ENCODE measurements around the gene DTX3. TPM values are rescaled to one million over a fixed set of nuclear protein-coding genes. Genes with fewer than 3 reads are reported as not detected.

DTX3 gene
- total and polyA plus RNA-seq, 2 of the 13 experiments (the other 11 are each of a cell fraction or from before 2014, with no cell fraction given) = 9.0 to 27.2 TPM

DNA sequence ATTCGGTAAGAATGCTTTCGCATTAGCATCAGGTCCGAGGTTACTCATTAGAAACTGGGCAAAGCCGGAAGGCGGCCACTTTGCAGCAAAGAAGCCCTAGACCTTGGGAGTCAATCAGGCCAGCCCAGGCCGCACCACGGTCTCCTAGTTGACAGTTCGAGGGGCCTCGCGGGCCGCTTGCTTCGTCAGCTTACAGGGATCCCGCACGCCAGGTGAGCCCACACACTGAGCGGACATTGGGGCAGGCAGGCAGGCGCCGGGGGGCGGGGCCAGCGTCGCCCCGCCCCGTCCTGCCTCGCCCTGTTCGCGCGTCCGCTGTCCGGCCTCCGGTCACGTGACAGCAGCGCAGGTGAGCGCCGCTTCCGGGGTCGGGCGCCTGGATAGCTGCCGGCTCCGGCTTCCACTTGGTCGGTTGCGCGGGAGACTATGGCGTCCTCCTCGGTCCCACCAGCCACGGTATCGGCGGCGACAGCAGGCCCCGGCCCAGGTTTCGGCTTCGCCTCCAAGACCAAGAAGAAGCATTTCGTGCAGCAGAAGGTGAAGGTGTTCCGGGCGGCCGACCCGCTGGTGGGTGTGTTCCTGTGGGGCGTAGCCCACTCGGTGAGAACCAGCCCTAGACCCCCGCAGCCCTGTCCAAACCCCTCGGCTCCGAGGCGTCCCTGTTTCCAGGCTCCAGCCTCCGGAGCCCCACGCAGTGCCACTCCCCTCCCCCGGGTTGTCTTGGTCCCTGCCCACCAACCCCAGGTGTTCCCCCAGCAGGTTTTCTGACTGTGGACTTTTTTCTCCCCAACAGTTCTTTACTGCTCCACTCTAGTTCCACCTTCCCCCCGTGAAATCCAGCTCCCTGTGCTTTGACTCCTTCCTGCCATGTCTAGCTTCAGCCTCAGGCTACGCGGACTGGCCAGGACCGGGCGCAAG is 13.5 kb upstream of the DTX3 start, which contains the start of gene PIP4K2C (continued):
- TF ChIP-seq, protein P1, sequence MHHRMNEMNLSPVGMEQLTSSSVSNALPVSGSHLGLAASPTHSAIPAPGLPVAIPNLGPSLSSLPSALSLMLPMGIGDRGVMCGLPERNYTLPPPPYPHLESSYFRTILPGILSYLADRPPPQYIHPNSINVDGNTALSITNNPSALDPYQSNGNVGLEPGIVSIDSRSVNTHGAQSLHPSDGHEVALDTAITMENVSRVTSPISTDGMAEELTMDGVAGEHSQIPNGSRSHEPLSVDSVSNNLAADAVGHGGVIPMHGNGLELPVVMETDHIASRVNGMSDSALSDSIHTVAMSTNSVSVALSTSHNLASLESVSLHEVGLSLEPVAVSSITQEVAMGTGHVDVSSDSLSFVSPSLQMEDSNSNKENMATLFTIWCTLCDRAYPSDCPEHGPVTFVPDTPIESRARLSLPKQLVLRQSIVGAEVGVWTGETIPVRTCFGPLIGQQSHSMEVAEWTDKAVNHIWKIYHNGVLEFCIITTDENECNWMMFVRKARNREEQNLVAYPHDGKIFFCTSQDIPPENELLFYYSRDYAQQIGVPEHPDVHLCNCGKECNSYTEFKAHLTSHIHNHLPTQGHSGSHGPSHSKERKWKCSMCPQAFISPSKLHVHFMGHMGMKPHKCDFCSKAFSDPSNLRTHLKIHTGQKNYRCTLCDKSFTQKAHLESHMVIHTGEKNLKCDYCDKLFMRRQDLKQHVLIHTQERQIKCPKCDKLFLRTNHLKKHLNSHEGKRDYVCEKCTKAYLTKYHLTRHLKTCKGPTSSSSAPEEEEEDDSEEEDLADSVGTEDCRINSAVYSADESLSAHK (CRISPR knock-in tag; IDR thresholded peaks at IDR 0.05; ENCODE audit: borderline replicate concordance) = no peak
- no peak for TF ChIP-seq ZNF296 (CRISPR knock-in tag; conservative IDR thresholded peaks at IDR 0.05)
- no peak for TF ChIP-seq ATM (IDR thresholded peaks at IDR 0.05; ENCODE audit: borderline replicate concordance)
- no peak for TF ChIP-seq ZNF773 (CRISPR knock-in tag; IDR thresholded peaks at IDR 0.05; ENCODE audit: borderline replicate concordance)
- no peak for TF ChIP-seq ZNF3 (CRISPR knock-in tag; IDR thresholded peaks at IDR 0.05)
- no peak for TF ChIP-seq GATA4 (IDR thresholded peaks at IDR 0.05; ENCODE audit: borderline replicate concordance, low read depth)
- TF ChIP-seq ZNF546 (CRISPR knock-in tag; conservative IDR thresholded peaks at IDR 0.05) = no peak
- peak; percentile 14; the same call in 1 of the 2 replicates for TF ChIP-seq IRF2 (CRISPR knock-in tag; IDR thresholded peaks at IDR 0.05)
- TF ChIP-seq ZNF350 (CRISPR knock-in tag; IDR thresholded peaks at IDR 0.05; ENCODE audit: borderline replicate concordance, low read depth) = no peak
- TF ChIP-seq NRL (CRISPR knock-in tag; IDR thresholded peaks at IDR 0.05; ENCODE audit: borderline replicate concordance) = peak; percentile 58; the same call in 1 of the 2 replicates
- TF ChIP-seq, protein P2, sequence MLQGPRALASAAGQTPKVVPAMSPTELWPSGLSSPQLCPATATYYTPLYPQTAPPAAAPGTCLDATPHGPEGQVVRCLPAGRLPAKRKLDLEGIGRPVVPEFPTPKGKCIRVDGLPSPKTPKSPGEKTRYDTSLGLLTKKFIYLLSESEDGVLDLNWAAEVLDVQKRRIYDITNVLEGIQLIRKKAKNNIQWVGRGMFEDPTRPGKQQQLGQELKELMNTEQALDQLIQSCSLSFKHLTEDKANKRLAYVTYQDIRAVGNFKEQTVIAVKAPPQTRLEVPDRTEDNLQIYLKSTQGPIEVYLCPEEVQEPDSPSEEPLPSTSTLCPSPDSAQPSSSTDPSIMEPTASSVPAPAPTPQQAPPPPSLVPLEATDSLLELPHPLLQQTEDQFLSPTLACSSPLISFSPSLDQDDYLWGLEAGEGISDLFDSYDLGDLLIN (CRISPR knock-in tag; IDR thresholded peaks at IDR 0.05; ENCODE audit: borderline replicate concordance) = no peak
- 0 out of 2 replicates have a peak, but pooled peaks have one; percentile 81 for TF ChIP-seq ZNF17 (CRISPR knock-in tag; IDR thresholded peaks at IDR 0.05)
- TF ChIP-seq ZNF619 (CRISPR knock-in tag; IDR thresholded peaks at IDR 0.05) = no peak
- peak; percentile 9 for TF ChIP-seq SKI (IDR thresholded peaks at IDR 0.05; ENCODE audit: partially characterized antibody)
- TF ChIP-seq ZNF337 (CRISPR knock-in tag; IDR thresholded peaks at IDR 0.05; ENCODE audit: borderline replicate concordance, low read depth) = 0 out of 2 replicates have a peak, but pooled peaks have one; percentile 25
- 0 out of 2 replicates have a peak, but pooled peaks have one; percentile 35 for TF ChIP-seq ZNF577 (CRISPR knock-in tag; IDR thresholded peaks at IDR 0.05; ENCODE audit: borderline replicate concordance, low read depth)
- TF ChIP-seq, protein P3, sequence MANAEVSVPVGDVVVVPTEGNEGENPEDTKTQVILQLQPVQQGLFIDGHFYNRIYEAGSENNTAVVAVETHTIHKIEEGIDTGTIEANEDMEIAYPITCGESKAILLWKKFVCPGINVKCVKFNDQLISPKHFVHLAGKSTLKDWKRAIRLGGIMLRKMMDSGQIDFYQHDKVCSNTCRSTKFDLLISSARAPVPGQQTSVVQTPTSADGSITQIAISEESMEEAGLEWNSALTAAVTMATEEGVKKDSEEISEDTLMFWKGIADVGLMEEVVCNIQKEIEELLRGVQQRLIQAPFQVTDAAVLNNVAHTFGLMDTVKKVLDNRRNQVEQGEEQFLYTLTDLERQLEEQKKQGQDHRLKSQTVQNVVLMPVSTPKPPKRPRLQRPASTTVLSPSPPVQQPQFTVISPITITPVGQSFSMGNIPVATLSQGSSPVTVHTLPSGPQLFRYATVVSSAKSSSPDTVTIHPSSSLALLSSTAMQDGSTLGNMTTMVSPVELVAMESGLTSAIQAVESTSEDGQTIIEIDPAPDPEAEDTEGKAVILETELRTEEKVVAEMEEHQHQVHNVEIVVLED (CRISPR knock-in tag; IDR thresholded peaks at IDR 0.05; ENCODE audit: borderline replicate concordance) = peak; percentile 77; the same call in 1 of the 2 replicates
- no peak for TF ChIP-seq RFX3 (CRISPR knock-in tag; IDR thresholded peaks at IDR 0.05)
- TF ChIP-seq SALL1 (CRISPR knock-in tag; IDR thresholded peaks at IDR 0.05) = peak; percentile 58
- no peak for TF ChIP-seq ATF7 (IDR thresholded peaks at IDR 0.05)
- no peak for TF ChIP-seq ATF7 (CRISPR knock-in tag; IDR thresholded peaks at IDR 0.05)
- peak; percentile 95 for TF ChIP-seq HDAC1 (CRISPR knock-in tag; IDR thresholded peaks at IDR 0.05)
- peak; percentile 21; the same call in 1 of the 2 replicates for TF ChIP-seq MIER3 (CRISPR knock-in tag; IDR thresholded peaks at IDR 0.05; ENCODE audit: borderline replicate concordance)

Data from HepG2 (cell line).